Mammary epithelial cell (primary cell): ENCODE data around the gene FBXO28.

Experiments used
- EZH2 ChIP-seq: IDR thresholded peaks from 2 replicates; pipeline ENCODE4 v1.6.1; 2012; ENCODE audit warnings: low read length, inconsistent platforms, borderline replicate concordance
- TF ChIP-seq, protein P1 (sequence below), 2 donors: IDR thresholded peaks in 1 of 2; conservative IDR thresholded peaks in 1 of 2; 2 replicates each; pipeline ENCODE4 v1.5.1; 2011 to 2012; ENCODE audit warnings: inconsistent platforms in 2 of 2, low read length in 2 of 2, mild to moderate bottlenecking in 2 of 2, control low read depth in 1 of 2, low read depth in 1 of 2; ENCODE audit not compliant: insufficient read depth in 1 of 2; ENCODE audit errors: extremely low read depth in 1 of 2

DNA sequence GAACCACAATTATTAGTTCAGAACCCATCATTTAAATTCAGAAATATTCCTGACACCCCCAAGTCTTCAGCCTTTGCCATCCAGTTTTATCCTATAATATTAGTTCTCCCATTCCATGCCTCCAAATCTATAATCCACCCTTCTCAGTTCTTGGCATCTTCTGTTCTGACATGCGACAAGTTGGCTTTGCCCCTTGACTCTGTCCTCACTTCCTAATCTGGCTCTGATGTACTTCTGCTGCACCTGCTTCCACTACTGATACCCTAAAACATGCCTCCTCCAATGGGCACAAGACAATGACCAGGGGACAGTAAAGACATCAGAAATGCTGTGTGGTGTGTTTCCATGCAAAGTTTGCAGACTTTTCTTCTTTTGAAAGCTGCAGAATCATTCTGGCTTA lies 17.1 kb upstream of the FBXO28 start:
- TF ChIP-seq, protein P1, sequence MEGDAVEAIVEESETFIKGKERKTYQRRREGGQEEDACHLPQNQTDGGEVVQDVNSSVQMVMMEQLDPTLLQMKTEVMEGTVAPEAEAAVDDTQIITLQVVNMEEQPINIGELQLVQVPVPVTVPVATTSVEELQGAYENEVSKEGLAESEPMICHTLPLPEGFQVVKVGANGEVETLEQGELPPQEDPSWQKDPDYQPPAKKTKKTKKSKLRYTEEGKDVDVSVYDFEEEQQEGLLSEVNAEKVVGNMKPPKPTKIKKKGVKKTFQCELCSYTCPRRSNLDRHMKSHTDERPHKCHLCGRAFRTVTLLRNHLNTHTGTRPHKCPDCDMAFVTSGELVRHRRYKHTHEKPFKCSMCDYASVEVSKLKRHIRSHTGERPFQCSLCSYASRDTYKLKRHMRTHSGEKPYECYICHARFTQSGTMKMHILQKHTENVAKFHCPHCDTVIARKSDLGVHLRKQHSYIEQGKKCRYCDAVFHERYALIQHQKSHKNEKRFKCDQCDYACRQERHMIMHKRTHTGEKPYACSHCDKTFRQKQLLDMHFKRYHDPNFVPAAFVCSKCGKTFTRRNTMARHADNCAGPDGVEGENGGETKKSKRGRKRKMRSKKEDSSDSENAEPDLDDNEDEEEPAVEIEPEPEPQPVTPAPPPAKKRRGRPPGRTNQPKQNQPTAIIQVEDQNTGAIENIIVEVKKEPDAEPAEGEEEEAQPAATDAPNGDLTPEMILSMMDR (conservative IDR thresholded peaks at IDR 0.05 in 1 of 2, IDR thresholded peaks at IDR 0.05 in 1 of 2; ENCODE audit: extremely low read depth in 1 of 2, insufficient read depth in 1 of 2, low read depth in 1 of 2, low read length in 2 of 2) = no peak
- TF ChIP-seq EZH2 = no peak
